IMR-90 (cell line): ENCODE measurements around the gene AMBP. TPM values are rescaled to one million over a fixed set of nuclear protein-coding genes. Genes with fewer than 3 reads are reported as not detected.
A peak's percentile ranks its signal among the peaks of the same experiment; 100 is the strongest.

Experiments used
- ATAC-seq: fragments of 200-7000 bp; cut with Tn5 transposase; 2 replicates; pipeline ENCODE4 v1.9.1; 2020; ENCODE audit warnings: low read depth, mild to moderate bottlenecking, moderate library complexity
- BruUV-seq: library from RNA; stranded (reverse); fragments of 400-500 nt; replicated peaks from 2 replicates; lab custom pipeline; 2021; lab: Mats Ljungman, UMichigan
- CTCF ChIA-PET: fragments of 300-600 bp; formaldehyde crosslinking; extraction: SDS; loops from one replicate; lab custom pipeline; 2021; ENCODE audit warnings: antibody characterized with exemption; lab: Yijun Ruan, JAX
- POLR2A ChIA-PET: fragments of 300-600 bp; sonication (Branson Sonifier 250); formaldehyde crosslinking; loops from one replicate; lab custom pipeline; 2022; ENCODE audit warnings: antibody characterized with exemption; ENCODE audit not compliant: unreplicated experiment; lab: Charles Lee
- DNase-seq: peaks from one replicate; pipeline ENCODE4 v3.0.0; 2013
- H2AFZ ChIP-seq: replicated peaks from 2 replicates; pipeline ENCODE3; 2013; ENCODE audit warnings: low read length, mild to moderate bottlenecking; ENCODE audit not compliant: poor library complexity
- H2AK5ac ChIP-seq: 2 replicates; pipeline ENCODE4 v1.6.1; 2013; ENCODE audit warnings: low read depth, low read length, inconsistent platforms
- H2AK9ac ChIP-seq: replicated peaks from 2 replicates; pipeline ENCODE3; 2013; ENCODE audit warnings: mild to moderate bottlenecking, low read depth, low read length, moderate library complexity; ENCODE audit not compliant: poor library complexity
- H2BK120ac ChIP-seq: 2 replicates; pipeline ENCODE4 v1.6.1; 2013; ENCODE audit warnings: low read depth, low read length, inconsistent platforms
- H2BK15ac ChIP-seq: 3 replicates; pipeline ENCODE4 v1.6.1; 2013; ENCODE audit warnings: low read depth, low read length, inconsistent platforms
- H2BK20ac ChIP-seq: 2 replicates; pipeline ENCODE4 v1.6.1; 2013; ENCODE audit warnings: low read depth, mild to moderate bottlenecking, inconsistent platforms, low read length, moderate library complexity
- H2BK5ac ChIP-seq: 2 replicates; pipeline ENCODE4 v1.6.1; 2013; ENCODE audit warnings: mild to moderate bottlenecking, low read depth, low read length, inconsistent platforms; ENCODE audit not compliant: poor library complexity, severe bottlenecking
- H3K14ac ChIP-seq: replicated peaks from 2 replicates; pipeline ENCODE4 v1.6.1; 2013; ENCODE audit warnings: low read depth, low read length, inconsistent platforms
- H3K18ac ChIP-seq: 2 replicates; pipeline ENCODE4 v1.6.1; 2013; ENCODE audit warnings: low read depth, low read length, control low read depth
- H3K23ac ChIP-seq: 2 replicates; pipeline ENCODE4 v1.6.1; 2013; ENCODE audit warnings: low read depth, low read length, inconsistent platforms
- H3K27ac ChIP-seq: 2 replicates; pipeline ENCODE4 v1.5.1; 2013; ENCODE audit warnings: mild to moderate bottlenecking, control low read depth, low read length; ENCODE audit not compliant: insufficient read depth
- H3K27me3 ChIP-seq: 2 replicates; pipeline ENCODE4 v1.6.1; 2013; ENCODE audit warnings: low read length; ENCODE audit not compliant: control insufficient read depth, insufficient read depth
- H3K36me3 ChIP-seq: 2 replicates; pipeline ENCODE4 v1.6.1; 2013; ENCODE audit warnings: low read length, mixed read lengths; ENCODE audit not compliant: control insufficient read depth, insufficient read depth
- H3K4ac ChIP-seq: 2 replicates; pipeline ENCODE4 v1.6.1; 2013; ENCODE audit warnings: low read depth, low read length, inconsistent platforms
- H3K4me1 ChIP-seq: 2 replicates; pipeline ENCODE4 v1.6.1; 2013; ENCODE audit warnings: low read length, mixed read lengths; ENCODE audit not compliant: control insufficient read depth, insufficient read depth
- H3K4me2 ChIP-seq: 2 replicates; pipeline ENCODE4 v1.6.1; 2013; ENCODE audit warnings: low read depth, mild to moderate bottlenecking, control low read depth, low read length, moderate library complexity
- H3K4me3 ChIP-seq: 2 replicates; pipeline ENCODE4 v1.5.1; 2013; ENCODE audit warnings: low read depth, mild to moderate bottlenecking, control low read depth, low read length, moderate library complexity; ENCODE audit not compliant: insufficient read depth
- H3K56ac ChIP-seq: 2 replicates; pipeline ENCODE4 v1.6.1; 2013; ENCODE audit warnings: low read length, inconsistent platforms; ENCODE audit not compliant: insufficient read depth; ENCODE audit errors: extremely low read depth
- H3K79me1 ChIP-seq, 2 experiments: 2 replicates each; pipeline ENCODE4 v1.6.1; 2013; ENCODE audit warnings: low read length in 2 of 2, inconsistent platforms in 1 of 2, low read depth in 1 of 2
- H3K9ac ChIP-seq: 2 replicates; pipeline ENCODE4 v1.6.1; 2013; ENCODE audit warnings: low read depth, low read length, control low read depth
- H3K9me1 ChIP-seq: 2 replicates; pipeline ENCODE4 v1.6.1; 2013; ENCODE audit warnings: low read length, inconsistent platforms; ENCODE audit not compliant: insufficient read depth
- H3K9me3 ChIP-seq: 2 replicates; pipeline ENCODE4 v1.6.1; 2013; ENCODE audit warnings: low read length; ENCODE audit not compliant: control insufficient read depth, insufficient read depth
- H4K20me1 ChIP-seq: 2 replicates; pipeline ENCODE4 v1.6.1; 2013; ENCODE audit warnings: low read length, inconsistent platforms; ENCODE audit not compliant: insufficient read depth
- H4K5ac ChIP-seq: 2 replicates; pipeline ENCODE4 v1.6.1; 2013; ENCODE audit warnings: mild to moderate bottlenecking, low read depth, low read length, control low read depth
- H4K8ac ChIP-seq, 2 experiments: 2 replicates each; pipeline ENCODE4 v1.6.1; 2013; ENCODE audit warnings: low read depth in 2 of 2, low read length in 2 of 2, control low read depth in 1 of 2, inconsistent platforms in 1 of 2
- H4K91ac ChIP-seq: 2 replicates; pipeline ENCODE4 v1.6.1; 2013; ENCODE audit warnings: low read depth, low read length, inconsistent platforms; ENCODE audit not compliant: insufficient read depth
- CEBPB ChIP-seq: IDR thresholded peaks from 2 replicates; pipeline ENCODE4 v1.6.1; 2012; ENCODE audit warnings: low read depth, low read length, improper control_type of control experiment
- ELK1 ChIP-seq: fragments of 150-350 bp; IDR thresholded peaks from 2 replicates; pipeline ENCODE4 v1.6.1; 2016; ENCODE audit warnings: low read depth, mild to moderate bottlenecking, low read length, moderate library complexity, borderline replicate concordance
- NFE2L2 ChIP-seq: fragments of 150-350 bp; IDR thresholded peaks from 2 replicates; pipeline ENCODE4 v1.6.1; 2016; ENCODE audit warnings: low read depth, mild to moderate bottlenecking, low read length
- SMC3 ChIP-seq: fragments of 150-350 bp; IDR thresholded peaks from 2 replicates; pipeline ENCODE4 v1.6.1; 2016; ENCODE audit warnings: low read depth, mild to moderate bottlenecking, antibody characterized with exemption, low read length, moderate library complexity
- WGBS, 2 experiments: methylation state at CpG; one replicate each; pipeline versions ENCODE4 v1.1.5 to v1.1.7; 2013; ENCODE audit warnings: missing lambda C conversion rate in 2 of 2; ENCODE audit not compliant: insufficient read length in 1 of 2; ENCODE audit errors: extremely low coverage in 2 of 2; 5-methylcytosine and 5-hydroxymethylcytosine counted together
- dilution Hi-C: fragments of 300-500 bp; cut with HindIII; formaldehyde crosslinking; loops from one replicate; pipeline ENCODE4 v1.14.3; 2018; ENCODE audit warnings: low sequenced_read_pairs; ENCODE audit not compliant: unreplicated experiment
- in situ Hi-C: fragments of 300-500 bp; cut with MboI; formaldehyde crosslinking; loops from 3 replicates; pipeline ENCODE4 v1.14.3; 2019; ENCODE audit warnings: low sequenced_read_pairs, inconsistent platforms, mixed read lengths
- intact Hi-C: fragments of 100-400 bp; cut with micrococcal nuclease; formaldehyde crosslinking; loops from 2 replicates; pipeline ENCODE4 v1.10.0; 2022
- polyA plus RNA-seq, 3 experiments: library from polyadenylated mRNA; depleted of rRNA; stranded (reverse); fragments of >200 nt; gene quantifications; 2 replicates each; pipeline ENCODE4 v1.2.3, GENCODE V29; 2012; ENCODE audit warnings: low replicate concordance in 1 of 3
- total RNA-seq: library from RNA; depleted of rRNA; stranded (reverse); fragments of >200 nt; gene quantifications from 2 replicates; pipeline ENCODE4 v1.2.3, GENCODE V29; 2012

AMBP gene
- total and polyA plus RNA-seq, 2 of the 4 experiments (the other 2 are of a cell fraction) = not detected

DNA sequence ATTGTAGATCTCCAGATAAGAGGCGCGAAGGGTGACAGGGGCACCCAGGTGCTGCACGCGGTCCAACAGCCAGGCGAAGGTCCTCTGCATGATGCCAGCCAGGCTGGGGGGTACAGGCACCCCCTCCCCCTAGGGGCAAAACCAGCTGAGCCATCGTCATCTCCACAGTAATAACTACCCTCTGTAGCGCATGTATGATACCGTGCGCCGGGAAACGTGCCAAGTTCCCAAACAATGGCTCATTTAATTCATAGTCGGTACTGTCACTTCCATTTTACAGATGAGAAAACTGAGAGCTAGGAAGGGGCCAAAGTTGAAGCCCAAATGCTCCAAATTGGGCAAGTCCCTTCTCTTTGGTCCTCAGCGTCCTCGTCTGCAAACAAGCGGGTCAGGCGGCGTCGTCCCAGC lies 19.5 kb upstream of the AMBP start:
- H3K79me1 ChIP-seq = no peaks in the 10 kb centered on the region
- H2BK20ac ChIP-seq = no peak overlapping the region
- no peak overlapping the region for H3K9ac ChIP-seq
- no peak overlapping the region for H2AK5ac ChIP-seq
- no peak overlapping the region for H2BK120ac ChIP-seq
- no peak overlapping the region for H3K27ac ChIP-seq
- no peak overlapping the region; the same call in 1 of the 2 replicates for H3K23ac ChIP-seq
- no peak overlapping the region for H3K4me2 ChIP-seq
- no peaks in the 10 kb centered on the region for H3K4me1 ChIP-seq
- TF ChIP-seq ELK1 (no peak), SMC3 (no peak), NFE2L2 (no peak), CEBPB (no peak)
- H4K20me1 ChIP-seq = no peaks in the 10 kb centered on the region
- H4K8ac ChIP-seq = no peak overlapping the region
- no peak overlapping the region for H4K91ac ChIP-seq
- ChIA-PET CTCF (interaction anchor here (1.1 to 2.2 kb wide), 2 partner anchors 10 to 15 kb away, joined by 3 to 6 read pairs; no protein-coding TSS in a partner anchor), POLR2A (no interaction called here)
- H3K14ac ChIP-seq = no peak overlapping the region
- dilution Hi-C loops (no loop called here), in situ Hi-C loops (no loop called here), intact Hi-C loops (no loop called here)
- H2BK15ac ChIP-seq = no peak overlapping the region
- BruUV-seq = no TSS peak
- H3K9me1 ChIP-seq = no peaks in the 10 kb centered on the region
- ATAC-seq = no peak
- H3K56ac ChIP-seq = no peak overlapping the region
- no peaks in the 10 kb centered on the region for H3K36me3 ChIP-seq
- H2BK5ac ChIP-seq = no peak overlapping the region
- no peak overlapping the region for H3K18ac ChIP-seq
- no peak overlapping the region for H4K5ac ChIP-seq
- no peak overlapping the region for H3K4ac ChIP-seq
- H2AK9ac ChIP-seq = no peak overlapping the region
- 54% methylated on average over 5 of the region's 18 CpGs; no CpG with 5 or more reads in 1 of the 2 experiments for WGBS, 2 experiments
- no peak for DNase-seq
- H3K4me3 ChIP-seq = no peak overlapping the region; the same call in 1 of the 2 replicates
- peaks cover 67% of the 10 kb centered on the region for H3K27me3 ChIP-seq
- H3K9me3 ChIP-seq = peaks cover 10% of the 10 kb centered on the region
- H2AFZ ChIP-seq = peak overlapping the region; percentile 73
